Keratinocyte (primary cell): ENCODE data around the gene ESR2.

ENCODE experiments used
- EZH2 ChIP-seq: IDR thresholded peaks from one replicate; pipeline ENCODE4 v1.6.1; 2012; ENCODE audit warnings: inconsistent platforms, mild to moderate bottlenecking, low read length, moderate library complexity
- TF ChIP-seq, protein P1 (sequence below), 3 experiments: IDR thresholded peaks in 1 of 3; conservative IDR thresholded peaks in 1 of 3; optimal IDR thresholded peaks in 1 of 3; 2 replicates in 2 of 3; 3 replicates in 1 of 3; pipeline versions ENCODE3 to v1.5.1; 2011; ENCODE audit warnings: low read length in 3 of 3, mild to moderate bottlenecking in 3 of 3, moderate library complexity in 2 of 3, control low read depth in 1 of 3, inconsistent platforms in 1 of 3; ENCODE audit not compliant: insufficient read depth in 2 of 3; ENCODE audit errors: extremely low read depth in 1 of 3

DNA sequence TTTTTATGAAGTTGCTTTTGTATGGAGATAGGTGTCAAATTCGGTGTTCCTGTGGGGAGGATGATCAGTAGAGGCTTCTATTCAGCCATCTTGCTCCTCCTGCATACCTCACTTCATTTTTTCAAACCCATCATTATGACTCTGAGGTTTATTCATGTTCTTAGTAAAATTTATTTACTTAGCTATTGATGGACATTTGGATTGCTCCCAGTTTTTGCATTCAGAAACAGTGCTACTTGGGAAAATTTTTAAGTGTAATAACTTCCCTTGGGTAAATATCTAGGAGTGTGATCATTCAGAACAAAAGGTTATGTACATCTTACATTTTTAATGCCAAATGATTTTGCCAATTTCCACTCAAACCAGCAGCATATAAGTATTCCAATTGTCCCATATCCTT is 233.1 kb downstream of the ESR2 start:
- TF ChIP-seq, protein P1, sequence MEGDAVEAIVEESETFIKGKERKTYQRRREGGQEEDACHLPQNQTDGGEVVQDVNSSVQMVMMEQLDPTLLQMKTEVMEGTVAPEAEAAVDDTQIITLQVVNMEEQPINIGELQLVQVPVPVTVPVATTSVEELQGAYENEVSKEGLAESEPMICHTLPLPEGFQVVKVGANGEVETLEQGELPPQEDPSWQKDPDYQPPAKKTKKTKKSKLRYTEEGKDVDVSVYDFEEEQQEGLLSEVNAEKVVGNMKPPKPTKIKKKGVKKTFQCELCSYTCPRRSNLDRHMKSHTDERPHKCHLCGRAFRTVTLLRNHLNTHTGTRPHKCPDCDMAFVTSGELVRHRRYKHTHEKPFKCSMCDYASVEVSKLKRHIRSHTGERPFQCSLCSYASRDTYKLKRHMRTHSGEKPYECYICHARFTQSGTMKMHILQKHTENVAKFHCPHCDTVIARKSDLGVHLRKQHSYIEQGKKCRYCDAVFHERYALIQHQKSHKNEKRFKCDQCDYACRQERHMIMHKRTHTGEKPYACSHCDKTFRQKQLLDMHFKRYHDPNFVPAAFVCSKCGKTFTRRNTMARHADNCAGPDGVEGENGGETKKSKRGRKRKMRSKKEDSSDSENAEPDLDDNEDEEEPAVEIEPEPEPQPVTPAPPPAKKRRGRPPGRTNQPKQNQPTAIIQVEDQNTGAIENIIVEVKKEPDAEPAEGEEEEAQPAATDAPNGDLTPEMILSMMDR (optimal IDR thresholded peaks at IDR 0.05 in 1 of 3, IDR thresholded peaks at IDR 0.05 in 1 of 3, conservative IDR thresholded peaks at IDR 0.05 in 1 of 3; ENCODE audit: extremely low read depth in 1 of 3, insufficient read depth in 2 of 3, low read length in 3 of 3): no peak
- no peak for TF ChIP-seq EZH2
